ENCODE data around the gene PREPL. TPM values are rescaled to one million over a fixed set of nuclear protein-coding genes. Genes with fewer than 3 reads are reported as not detected.

Gene PREPL
- total and polyA plus RNA-seq, 9 of the 15 experiments (the other 6 are each of a cell fraction or from before 2014, with no cell fraction given): 11.6 to 58.9 (median 27.2) TPM

GRCh38 chr2:44361330-44362206 is at the start of gene PREPL, which contains the start of gene CAMKMT (continued):
- TF ChIP-seq, protein P1, sequence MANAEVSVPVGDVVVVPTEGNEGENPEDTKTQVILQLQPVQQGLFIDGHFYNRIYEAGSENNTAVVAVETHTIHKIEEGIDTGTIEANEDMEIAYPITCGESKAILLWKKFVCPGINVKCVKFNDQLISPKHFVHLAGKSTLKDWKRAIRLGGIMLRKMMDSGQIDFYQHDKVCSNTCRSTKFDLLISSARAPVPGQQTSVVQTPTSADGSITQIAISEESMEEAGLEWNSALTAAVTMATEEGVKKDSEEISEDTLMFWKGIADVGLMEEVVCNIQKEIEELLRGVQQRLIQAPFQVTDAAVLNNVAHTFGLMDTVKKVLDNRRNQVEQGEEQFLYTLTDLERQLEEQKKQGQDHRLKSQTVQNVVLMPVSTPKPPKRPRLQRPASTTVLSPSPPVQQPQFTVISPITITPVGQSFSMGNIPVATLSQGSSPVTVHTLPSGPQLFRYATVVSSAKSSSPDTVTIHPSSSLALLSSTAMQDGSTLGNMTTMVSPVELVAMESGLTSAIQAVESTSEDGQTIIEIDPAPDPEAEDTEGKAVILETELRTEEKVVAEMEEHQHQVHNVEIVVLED (CRISPR knock-in tag; IDR thresholded peaks at IDR 0.05): peak; percentile 90
- TF ChIP-seq ZNF316 (IDR thresholded peaks at IDR 0.05): 0 out of 2 replicates have a peak, but pooled peaks have one; percentile 17
- TF ChIP-seq COPS2 (conservative IDR thresholded peaks at IDR 0.05): no peak
- peak; percentile 9 for TF ChIP-seq JUND (IDR thresholded peaks at IDR 0.05; ENCODE audit: borderline replicate concordance, low read depth, low read length)
- peak; percentile 91; the same call in 2 of the 3 replicates for TF ChIP-seq JUND (tag; IDR thresholded peaks at IDR 0.05; ENCODE audit: borderline replicate concordance, low read depth, low read length)
- peak in 1 of 2 experiments; percentile 66; a peak in 1 of 4 replicates for TF ChIP-seq TEAD1 (CRISPR knock-in tag; IDR thresholded peaks at IDR 0.05)
- 0 out of 4 replicates have a peak, but pooled peaks of 1 of the 2 experiments have one; percentile 6 for TF ChIP-seq KDM1A (IDR thresholded peaks at IDR 0.05)
- peak; percentile 79 for TF ChIP-seq SUPT5H (IDR thresholded peaks at IDR 0.05)
- TF ChIP-seq, protein P2, sequence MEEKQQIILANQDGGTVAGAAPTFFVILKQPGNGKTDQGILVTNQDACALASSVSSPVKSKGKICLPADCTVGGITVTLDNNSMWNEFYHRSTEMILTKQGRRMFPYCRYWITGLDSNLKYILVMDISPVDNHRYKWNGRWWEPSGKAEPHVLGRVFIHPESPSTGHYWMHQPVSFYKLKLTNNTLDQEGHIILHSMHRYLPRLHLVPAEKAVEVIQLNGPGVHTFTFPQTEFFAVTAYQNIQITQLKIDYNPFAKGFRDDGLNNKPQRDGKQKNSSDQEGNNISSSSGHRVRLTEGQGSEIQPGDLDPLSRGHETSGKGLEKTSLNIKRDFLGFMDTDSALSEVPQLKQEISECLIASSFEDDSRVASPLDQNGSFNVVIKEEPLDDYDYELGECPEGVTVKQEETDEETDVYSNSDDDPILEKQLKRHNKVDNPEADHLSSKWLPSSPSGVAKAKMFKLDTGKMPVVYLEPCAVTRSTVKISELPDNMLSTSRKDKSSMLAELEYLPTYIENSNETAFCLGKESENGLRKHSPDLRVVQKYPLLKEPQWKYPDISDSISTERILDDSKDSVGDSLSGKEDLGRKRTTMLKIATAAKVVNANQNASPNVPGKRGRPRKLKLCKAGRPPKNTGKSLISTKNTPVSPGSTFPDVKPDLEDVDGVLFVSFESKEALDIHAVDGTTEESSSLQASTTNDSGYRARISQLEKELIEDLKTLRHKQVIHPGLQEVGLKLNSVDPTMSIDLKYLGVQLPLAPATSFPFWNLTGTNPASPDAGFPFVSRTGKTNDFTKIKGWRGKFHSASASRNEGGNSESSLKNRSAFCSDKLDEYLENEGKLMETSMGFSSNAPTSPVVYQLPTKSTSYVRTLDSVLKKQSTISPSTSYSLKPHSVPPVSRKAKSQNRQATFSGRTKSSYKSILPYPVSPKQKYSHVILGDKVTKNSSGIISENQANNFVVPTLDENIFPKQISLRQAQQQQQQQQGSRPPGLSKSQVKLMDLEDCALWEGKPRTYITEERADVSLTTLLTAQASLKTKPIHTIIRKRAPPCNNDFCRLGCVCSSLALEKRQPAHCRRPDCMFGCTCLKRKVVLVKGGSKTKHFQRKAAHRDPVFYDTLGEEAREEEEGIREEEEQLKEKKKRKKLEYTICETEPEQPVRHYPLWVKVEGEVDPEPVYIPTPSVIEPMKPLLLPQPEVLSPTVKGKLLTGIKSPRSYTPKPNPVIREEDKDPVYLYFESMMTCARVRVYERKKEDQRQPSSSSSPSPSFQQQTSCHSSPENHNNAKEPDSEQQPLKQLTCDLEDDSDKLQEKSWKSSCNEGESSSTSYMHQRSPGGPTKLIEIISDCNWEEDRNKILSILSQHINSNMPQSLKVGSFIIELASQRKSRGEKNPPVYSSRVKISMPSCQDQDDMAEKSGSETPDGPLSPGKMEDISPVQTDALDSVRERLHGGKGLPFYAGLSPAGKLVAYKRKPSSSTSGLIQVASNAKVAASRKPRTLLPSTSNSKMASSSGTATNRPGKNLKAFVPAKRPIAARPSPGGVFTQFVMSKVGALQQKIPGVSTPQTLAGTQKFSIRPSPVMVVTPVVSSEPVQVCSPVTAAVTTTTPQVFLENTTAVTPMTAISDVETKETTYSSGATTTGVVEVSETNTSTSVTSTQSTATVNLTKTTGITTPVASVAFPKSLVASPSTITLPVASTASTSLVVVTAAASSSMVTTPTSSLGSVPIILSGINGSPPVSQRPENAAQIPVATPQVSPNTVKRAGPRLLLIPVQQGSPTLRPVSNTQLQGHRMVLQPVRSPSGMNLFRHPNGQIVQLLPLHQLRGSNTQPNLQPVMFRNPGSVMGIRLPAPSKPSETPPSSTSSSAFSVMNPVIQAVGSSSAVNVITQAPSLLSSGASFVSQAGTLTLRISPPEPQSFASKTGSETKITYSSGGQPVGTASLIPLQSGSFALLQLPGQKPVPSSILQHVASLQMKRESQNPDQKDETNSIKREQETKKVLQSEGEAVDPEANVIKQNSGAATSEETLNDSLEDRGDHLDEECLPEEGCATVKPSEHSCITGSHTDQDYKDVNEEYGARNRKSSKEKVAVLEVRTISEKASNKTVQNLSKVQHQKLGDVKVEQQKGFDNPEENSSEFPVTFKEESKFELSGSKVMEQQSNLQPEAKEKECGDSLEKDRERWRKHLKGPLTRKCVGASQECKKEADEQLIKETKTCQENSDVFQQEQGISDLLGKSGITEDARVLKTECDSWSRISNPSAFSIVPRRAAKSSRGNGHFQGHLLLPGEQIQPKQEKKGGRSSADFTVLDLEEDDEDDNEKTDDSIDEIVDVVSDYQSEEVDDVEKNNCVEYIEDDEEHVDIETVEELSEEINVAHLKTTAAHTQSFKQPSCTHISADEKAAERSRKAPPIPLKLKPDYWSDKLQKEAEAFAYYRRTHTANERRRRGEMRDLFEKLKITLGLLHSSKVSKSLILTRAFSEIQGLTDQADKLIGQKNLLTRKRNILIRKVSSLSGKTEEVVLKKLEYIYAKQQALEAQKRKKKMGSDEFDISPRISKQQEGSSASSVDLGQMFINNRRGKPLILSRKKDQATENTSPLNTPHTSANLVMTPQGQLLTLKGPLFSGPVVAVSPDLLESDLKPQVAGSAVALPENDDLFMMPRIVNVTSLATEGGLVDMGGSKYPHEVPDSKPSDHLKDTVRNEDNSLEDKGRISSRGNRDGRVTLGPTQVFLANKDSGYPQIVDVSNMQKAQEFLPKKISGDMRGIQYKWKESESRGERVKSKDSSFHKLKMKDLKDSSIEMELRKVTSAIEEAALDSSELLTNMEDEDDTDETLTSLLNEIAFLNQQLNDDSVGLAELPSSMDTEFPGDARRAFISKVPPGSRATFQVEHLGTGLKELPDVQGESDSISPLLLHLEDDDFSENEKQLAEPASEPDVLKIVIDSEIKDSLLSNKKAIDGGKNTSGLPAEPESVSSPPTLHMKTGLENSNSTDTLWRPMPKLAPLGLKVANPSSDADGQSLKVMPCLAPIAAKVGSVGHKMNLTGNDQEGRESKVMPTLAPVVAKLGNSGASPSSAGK (IDR thresholded peaks at IDR 0.05): peak; percentile 63
- TF ChIP-seq NFATC3 (IDR thresholded peaks at IDR 0.05): no peak
- TF ChIP-seq NBN (IDR thresholded peaks at IDR 0.05; ENCODE audit: low read depth): 0 out of 2 replicates have a peak, but pooled peaks have one; percentile 14
- TF ChIP-seq SIX5 (IDR thresholded peaks at IDR 0.05; ENCODE audit: borderline replicate concordance in 1 of 2, insufficient read depth in 1 of 2, low read depth in 1 of 2, low read length in 2 of 2): peak; percentile 48 to 50; a peak in 2 of 4 replicates
- no peak for TF ChIP-seq LCOR (CRISPR knock-in tag; IDR thresholded peaks at IDR 0.05)

All from K562 (cell line).